MG63 (cell line): ENCODE results near the gene TRPV4. TPM values are rescaled to one million over a fixed set of nuclear protein-coding genes. Genes with fewer than 3 reads are reported as not detected.

ENCODE experiments used
- DNase-seq: peaks from one replicate; pipeline ENCODE4 v3.0.0-alpha.2; 2020
- H3K27me3 ChIP-seq: fragments of 250-450 bp; sonication (Bioruptor Pico); 2 replicates; pipeline ENCODE4 v1.5.1; 2020; ENCODE audit warnings: mild to moderate bottlenecking, moderate library complexity
- H3K36me3 ChIP-seq: fragments of 250-450 bp; sonication (Bioruptor Pico); 2 replicates; pipeline ENCODE4 v1.5.1; 2020; ENCODE audit warnings: mild to moderate bottlenecking, moderate library complexity
- H3K4me3 ChIP-seq: fragments of 250-450 bp; sonication (Bioruptor Pico); 2 replicates; pipeline ENCODE4 v1.5.1; 2020; ENCODE audit warnings: mild to moderate bottlenecking, moderate library complexity
- H3K9me3 ChIP-seq: fragments of 250-450 bp; sonication (Bioruptor Pico); 2 replicates; pipeline ENCODE4 v1.5.1; 2020; ENCODE audit warnings: mild to moderate bottlenecking, moderate library complexity
- total RNA-seq: library from RNA; depleted of rRNA; stranded (reverse); fragments of >200 nt; shearing (Covaris generic); gene quantifications from 2 replicates; pipeline ENCODE4 v1.2.3, GENCODE V29; 2014; ENCODE audit warnings: low replicate concordance; rRNA removed

TRPV4 gene
- total RNA-seq, 1 experiment from 2014 or later, result 1.1 TPM

- no peaks in the 10 kb centered on the region for H3K9me3 ChIP-seq
- H3K36me3 ChIP-seq, result no peaks in the 10 kb centered on the region
- no peak overlapping the region for H3K4me3 ChIP-seq
- no peaks in the 10 kb centered on the region for H3K27me3 ChIP-seq
- no peak for DNase-seq
These were observed 97.2 kb downstream of the TRPV4 start for GRCh38 chr12:109735825-109736551.

- Histone ChIP-seq H3K36me3 (no peaks in the 10 kb centered on the region), H3K9me3 (no peaks in the 10 kb centered on the region), H3K4me3 (no peak overlapping the region), H3K27me3 (no peaks in the 10 kb centered on the region)
- DNase-seq, result no peak
These were observed 98.1 kb downstream of the TRPV4 start for GRCh38 chr12:109735051-109735521.

GRCh38 chr12:109734219-109735000 lies 98.8 kb downstream of the TRPV4 start:
- H3K4me3 ChIP-seq, result no peak overlapping the region
- no peaks in the 10 kb centered on the region for H3K36me3 ChIP-seq
- no peak for DNase-seq
- H3K9me3 ChIP-seq, result no peaks in the 10 kb centered on the region
- H3K27me3 ChIP-seq, result no peaks in the 10 kb centered on the region

Other genes starting within 250 kb of the TRPV4 start
- 0.84 and 1.8 TPM in 2 replicates for gene FAM222A, start 119.6 kb downstream of the TRPV4 start, total RNA-seq
- 24.0 and 34.2 TPM in 2 replicates for gene GLTP, start 47.1 kb upstream of the TRPV4 start, total RNA-seq
- 3.6 and 4.0 TPM in 2 replicates for gene TCHP, start 66.9 kb upstream of the TRPV4 start, total RNA-seq
- gene GIT2, start 163.0 kb upstream of the TRPV4 start, total RNA-seq, result 14.5 and 20.7 TPM in 2 replicates
- 75.0 and 96.8 TPM in 2 replicates for gene ANKRD13A, start 166.0 kb upstream of the TRPV4 start, total RNA-seq
- 0.47 and 8.3 TPM in 2 replicates for gene C12orf76, start 215.1 kb upstream of the TRPV4 start, total RNA-seq